ENCODE measurements around the gene MEDAG.

GRCh38 chr13:30865123-30866049 is 40.7 kb upstream of the MEDAG start:
- TF ChIP-seq, protein P1, sequence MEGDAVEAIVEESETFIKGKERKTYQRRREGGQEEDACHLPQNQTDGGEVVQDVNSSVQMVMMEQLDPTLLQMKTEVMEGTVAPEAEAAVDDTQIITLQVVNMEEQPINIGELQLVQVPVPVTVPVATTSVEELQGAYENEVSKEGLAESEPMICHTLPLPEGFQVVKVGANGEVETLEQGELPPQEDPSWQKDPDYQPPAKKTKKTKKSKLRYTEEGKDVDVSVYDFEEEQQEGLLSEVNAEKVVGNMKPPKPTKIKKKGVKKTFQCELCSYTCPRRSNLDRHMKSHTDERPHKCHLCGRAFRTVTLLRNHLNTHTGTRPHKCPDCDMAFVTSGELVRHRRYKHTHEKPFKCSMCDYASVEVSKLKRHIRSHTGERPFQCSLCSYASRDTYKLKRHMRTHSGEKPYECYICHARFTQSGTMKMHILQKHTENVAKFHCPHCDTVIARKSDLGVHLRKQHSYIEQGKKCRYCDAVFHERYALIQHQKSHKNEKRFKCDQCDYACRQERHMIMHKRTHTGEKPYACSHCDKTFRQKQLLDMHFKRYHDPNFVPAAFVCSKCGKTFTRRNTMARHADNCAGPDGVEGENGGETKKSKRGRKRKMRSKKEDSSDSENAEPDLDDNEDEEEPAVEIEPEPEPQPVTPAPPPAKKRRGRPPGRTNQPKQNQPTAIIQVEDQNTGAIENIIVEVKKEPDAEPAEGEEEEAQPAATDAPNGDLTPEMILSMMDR (IDR thresholded peaks at IDR 0.05): peak; percentile 83 to 95 (median 90)
- TF ChIP-seq POLR2A (IDR thresholded peaks at IDR 0.05): no peak
